KOPT-K1 (cell line): ENCODE measurements around the gene CENPM.

Source experiments
- H3K27ac ChIP-seq: fragments of 200-600 bp; sonication (generic); 2 replicates; pipeline ENCODE4 v1.5.1; 2016; ENCODE audit warnings: antibody characterized with exemption, mild to moderate bottlenecking, low read depth, low read length; ENCODE audit not compliant: poor library complexity, severe bottlenecking
- H3K36me3 ChIP-seq: fragments of 200-600 bp; sonication (generic); 2 replicates; pipeline ENCODE4 v1.5.1; 2017; ENCODE audit warnings: antibody characterized with exemption, mild to moderate bottlenecking, low read length, moderate library complexity; ENCODE audit not compliant: insufficient read depth
- H3K9me3 ChIP-seq: fragments of 200-600 bp; sonication (generic); 2 replicates; pipeline ENCODE4 v1.5.1; 2017; ENCODE audit warnings: antibody characterized with exemption, low read length, mild to moderate bottlenecking; ENCODE audit not compliant: insufficient read depth, poor library complexity, severe bottlenecking

The CENPM gene

GRCh38 chr22:41905411-41906202 lies 41.3 kb downstream of the CENPM start:
- Histone ChIP-seq H3K36me3 (peaks cover 73% of the 10 kb centered on the region), H3K9me3 (no peaks in the 10 kb centered on the region), H3K27ac (no peak overlapping the region)

GRCh38 chr22:41904450-41905410 lies 42.2 kb downstream of the CENPM start:
- Histone ChIP-seq H3K36me3 (peaks cover 82% of the 10 kb centered on the region), H3K9me3 (no peaks in the 10 kb centered on the region), H3K27ac (no peak overlapping the region)

- Histone ChIP-seq H3K9me3 (no peaks in the 10 kb centered on the region), H3K36me3 (peaks cover 99% of the 10 kb centered on the region), H3K27ac (no peak overlapping the region)
Measured at GRCh38 chr22:41902932-41903421, 44.0 kb downstream of the CENPM start.

- Histone ChIP-seq H3K36me3 (peaks cover 99% of the 10 kb centered on the region), H3K27ac (no peak overlapping the region), H3K9me3 (no peaks in the 10 kb centered on the region)
Measured at GRCh38 chr22:41902016-41902415, 44.9 kb downstream of the CENPM start.

- Histone ChIP-seq H3K36me3 (peaks cover 99% of the 10 kb centered on the region), H3K9me3 (no peaks in the 10 kb centered on the region)
Measured at GRCh38 chr22:41900652-41901312, 46.2 kb downstream of the CENPM start.

GRCh38 chr22:41899992-41900651 lies 46.8 kb downstream of the CENPM start:
- no peaks in the 10 kb centered on the region for H3K9me3 ChIP-seq
- H3K36me3 ChIP-seq, result peaks cover 99% of the 10 kb centered on the region
- H3K27ac ChIP-seq, result no peak overlapping the region

More at GRCh38 chr22:41900652-41901312, 46.2 kb downstream of the CENPM start:
- H3K27ac ChIP-seq, result no peak overlapping the region

GRCh38 chr22:41899110-41899509 lies 47.8 kb downstream of the CENPM start:
- H3K36me3 ChIP-seq, result peaks cover 99% of the 10 kb centered on the region
- H3K9me3 ChIP-seq, result no peaks in the 10 kb centered on the region
- no peak overlapping the region for H3K27ac ChIP-seq

- H3K27ac ChIP-seq, result no peak overlapping the region
- peaks cover 99% of the 10 kb centered on the region for H3K36me3 ChIP-seq
- no peaks in the 10 kb centered on the region for H3K9me3 ChIP-seq
Measured at GRCh38 chr22:41898645-41899044, 48.3 kb downstream of the CENPM start.

GRCh38 chr22:41893591-41894375 lies 53.2 kb downstream of the CENPM start:
- Histone ChIP-seq H3K36me3 (peaks cover 100% of the 10 kb centered on the region), H3K27ac (no peak overlapping the region), H3K9me3 (no peaks in the 10 kb centered on the region)

- H3K36me3 ChIP-seq, result peaks cover 100% of the 10 kb centered on the region
- no peaks in the 10 kb centered on the region for H3K9me3 ChIP-seq
- H3K27ac ChIP-seq, result no peak overlapping the region
Measured at GRCh38 chr22:41892721-41893120, 54.2 kb downstream of the CENPM start.

GRCh38 chr22:41891407-41891806 lies 55.5 kb downstream of the CENPM start:
- H3K36me3 ChIP-seq, result peaks cover 100% of the 10 kb centered on the region
- no peak overlapping the region for H3K27ac ChIP-seq
- H3K9me3 ChIP-seq, result no peaks in the 10 kb centered on the region
